WTC11 (cell line): Measurements from ENCODE around the gene SAE1. TPM values are rescaled to one million over a fixed set of nuclear protein-coding genes. Genes with fewer than 3 reads are reported as not detected.
A peak's percentile ranks its signal among the peaks of the same experiment; 100 is the strongest.

ENCODE experiments used
- ATAC-seq: fragments of 200-7000 bp; cut with Tn5 transposase; 2 replicates; pipeline ENCODE4 v1.10.0; 2021; ENCODE audit warnings: mild to moderate bottlenecking, moderate library complexity
- CTCF ChIA-PET: fragments of 300-600 bp; sonication (Branson Sonifier 250); formaldehyde crosslinking; loops from one replicate; lab custom pipeline; 2021; ENCODE audit warnings: antibody characterized with exemption; lab: Charles Lee
- POLR2A ChIA-PET: fragments of 350-600 bp; sonication (Branson Sonifier 250); formaldehyde crosslinking; loops from one replicate; lab custom pipeline; 2021; ENCODE audit warnings: antibody characterized with exemption; lab: Charles Lee
- DNase-seq: peaks from one replicate; pipeline ENCODE4 v3.0.0; 2021; ENCODE audit warnings: low spot score
- H3K27ac Mint-ChIP-seq: 2 replicates; pipeline ENCODE4 v1.8.0; 2021; ENCODE audit warnings: mixed read lengths
- H3K27me3 Mint-ChIP-seq: 2 replicates; pipeline ENCODE4 v1.8.0; 2021; ENCODE audit warnings: low read depth, mild to moderate bottlenecking, moderate library complexity, mixed read lengths
- H3K36me3 Mint-ChIP-seq: 2 replicates; pipeline ENCODE4 v1.8.0; 2021; ENCODE audit warnings: mixed read lengths
- H3K4me1 Mint-ChIP-seq: 2 replicates; pipeline ENCODE4 v1.8.0; 2022; ENCODE audit warnings: mixed read lengths
- H3K4me3 Mint-ChIP-seq: 2 replicates; pipeline ENCODE4 v1.8.0; 2021; ENCODE audit warnings: mild to moderate bottlenecking, moderate library complexity, mixed read lengths
- H3K9me3 Mint-ChIP-seq: 2 replicates; pipeline ENCODE4 v1.8.0; 2021; ENCODE audit warnings: mixed read lengths
- CBFB ChIP-seq: sonication (generic); formaldehyde crosslinking; IDR thresholded peaks from 2 replicates; pipeline ENCODE4 v1.8.1; 2022; ENCODE audit warnings: mild to moderate bottlenecking, low read depth, missing genetic modification reagents
- EMX1 ChIP-seq: fragments of 250-450 bp; sonication (Bioruptor Pico); IDR thresholded peaks from 2 replicates; pipeline ENCODE4 v1.8.0; 2021; ENCODE audit warnings: mild to moderate bottlenecking
- FOXK1 ChIP-seq: sonication (generic); formaldehyde crosslinking; IDR thresholded peaks from 2 replicates; pipeline ENCODE4 v1.8.0; 2022; ENCODE audit warnings: mild to moderate bottlenecking, moderate library complexity, missing genetic modification reagents
- IRF2 ChIP-seq: sonication (generic); formaldehyde crosslinking; IDR thresholded peaks from 2 replicates; pipeline ENCODE4 v1.8.0; 2022; ENCODE audit warnings: low read depth, missing genetic modification reagents, borderline replicate concordance
- KAT7 ChIP-seq: sonication (generic); formaldehyde crosslinking; IDR thresholded peaks from 2 replicates; pipeline ENCODE4 v1.8.1; 2023; ENCODE audit warnings: missing genetic modification reagents, mild to moderate bottlenecking, borderline replicate concordance
- NR2C2 ChIP-seq: sonication (generic); formaldehyde crosslinking; IDR thresholded peaks from 2 replicates; pipeline ENCODE4 v1.8.0; 2022; ENCODE audit warnings: mild to moderate bottlenecking, missing genetic modification reagents
- PRRX2 ChIP-seq: fragments of 250-450 bp; sonication (Bioruptor Pico); IDR thresholded peaks from 2 replicates; pipeline ENCODE4 v1.8.0; 2021; ENCODE audit warnings: mild to moderate bottlenecking
- TCF7 ChIP-seq: sonication (generic); formaldehyde crosslinking; IDR thresholded peaks from 2 replicates; pipeline ENCODE4 v1.8.0; 2022; ENCODE audit warnings: mild to moderate bottlenecking, low read depth, missing genetic modification reagents, moderate library complexity
- TP53 ChIP-seq: sonication (generic); formaldehyde crosslinking; IDR thresholded peaks from 2 replicates; pipeline ENCODE4 v1.8.1; 2023; ENCODE audit warnings: mild to moderate bottlenecking, missing genetic modification reagents
- ZNF138 ChIP-seq: sonication (generic); formaldehyde crosslinking; conservative IDR thresholded peaks from 2 replicates; pipeline ENCODE4 v1.8.1; 2022; ENCODE audit warnings: mild to moderate bottlenecking, moderate library complexity, missing genetic modification reagents
- total RNA-seq: library from RNA; stranded (reverse); gene quantifications from 3 replicates; pipeline ENCODE4 v1.2.3, GENCODE V29; 2021
- TF ChIP-seq, protein P1 (sequence below): sonication (generic); formaldehyde crosslinking; IDR thresholded peaks from 2 replicates; pipeline ENCODE4 v1.8.0; 2023; ENCODE audit warnings: missing genetic modification reagents, mild to moderate bottlenecking, borderline replicate concordance
- TF ChIP-seq, protein P2 (sequence below): fragments of 250-450 bp; sonication (Bioruptor Pico); conservative IDR thresholded peaks from 2 replicates; pipeline ENCODE4 v1.9.0; 2021; ENCODE audit warnings: mild to moderate bottlenecking
- TF ChIP-seq, protein P3 (sequence below): fragments of 250-450 bp; sonication (Bioruptor Pico); IDR thresholded peaks from 2 replicates; pipeline ENCODE4 v1.9.0; 2021; ENCODE audit warnings: mild to moderate bottlenecking
- TF ChIP-seq, protein P4 (sequence below): fragments of 250-450 bp; sonication (Bioruptor Pico); IDR thresholded peaks from 2 replicates; pipeline ENCODE4 v1.9.0; 2021; ENCODE audit warnings: mild to moderate bottlenecking
- TF ChIP-seq, protein P5 (sequence below): sonication (generic); formaldehyde crosslinking; IDR thresholded peaks from 2 replicates; pipeline ENCODE4 v1.8.1; 2023; ENCODE audit warnings: mild to moderate bottlenecking, missing genetic modification reagents

Gene SAE1
- total RNA-seq, 1 experiment from 2014 or later = 224 TPM

DNA sequence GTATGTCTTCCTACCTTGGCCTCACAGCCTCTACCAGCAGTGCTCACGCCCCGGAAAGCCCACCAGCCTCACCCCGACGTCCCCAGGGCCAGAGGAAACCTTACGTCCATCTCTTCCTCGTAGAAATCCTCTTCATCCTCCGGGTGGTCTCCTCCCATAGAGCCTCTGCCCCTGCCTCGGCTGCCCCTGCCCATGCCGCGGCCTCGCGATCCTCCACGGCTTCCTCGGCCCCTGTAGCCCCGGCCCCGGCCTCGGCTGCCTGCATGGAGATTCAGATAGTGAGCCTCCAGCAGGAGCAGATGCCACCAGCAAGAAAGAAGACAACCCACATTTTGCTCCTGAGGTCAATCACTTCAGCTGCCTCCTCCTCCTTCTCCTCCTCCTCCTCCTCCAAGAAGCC, 44.4 kb upstream of the SAE1 start (continued):
- TF ChIP-seq, protein P1, sequence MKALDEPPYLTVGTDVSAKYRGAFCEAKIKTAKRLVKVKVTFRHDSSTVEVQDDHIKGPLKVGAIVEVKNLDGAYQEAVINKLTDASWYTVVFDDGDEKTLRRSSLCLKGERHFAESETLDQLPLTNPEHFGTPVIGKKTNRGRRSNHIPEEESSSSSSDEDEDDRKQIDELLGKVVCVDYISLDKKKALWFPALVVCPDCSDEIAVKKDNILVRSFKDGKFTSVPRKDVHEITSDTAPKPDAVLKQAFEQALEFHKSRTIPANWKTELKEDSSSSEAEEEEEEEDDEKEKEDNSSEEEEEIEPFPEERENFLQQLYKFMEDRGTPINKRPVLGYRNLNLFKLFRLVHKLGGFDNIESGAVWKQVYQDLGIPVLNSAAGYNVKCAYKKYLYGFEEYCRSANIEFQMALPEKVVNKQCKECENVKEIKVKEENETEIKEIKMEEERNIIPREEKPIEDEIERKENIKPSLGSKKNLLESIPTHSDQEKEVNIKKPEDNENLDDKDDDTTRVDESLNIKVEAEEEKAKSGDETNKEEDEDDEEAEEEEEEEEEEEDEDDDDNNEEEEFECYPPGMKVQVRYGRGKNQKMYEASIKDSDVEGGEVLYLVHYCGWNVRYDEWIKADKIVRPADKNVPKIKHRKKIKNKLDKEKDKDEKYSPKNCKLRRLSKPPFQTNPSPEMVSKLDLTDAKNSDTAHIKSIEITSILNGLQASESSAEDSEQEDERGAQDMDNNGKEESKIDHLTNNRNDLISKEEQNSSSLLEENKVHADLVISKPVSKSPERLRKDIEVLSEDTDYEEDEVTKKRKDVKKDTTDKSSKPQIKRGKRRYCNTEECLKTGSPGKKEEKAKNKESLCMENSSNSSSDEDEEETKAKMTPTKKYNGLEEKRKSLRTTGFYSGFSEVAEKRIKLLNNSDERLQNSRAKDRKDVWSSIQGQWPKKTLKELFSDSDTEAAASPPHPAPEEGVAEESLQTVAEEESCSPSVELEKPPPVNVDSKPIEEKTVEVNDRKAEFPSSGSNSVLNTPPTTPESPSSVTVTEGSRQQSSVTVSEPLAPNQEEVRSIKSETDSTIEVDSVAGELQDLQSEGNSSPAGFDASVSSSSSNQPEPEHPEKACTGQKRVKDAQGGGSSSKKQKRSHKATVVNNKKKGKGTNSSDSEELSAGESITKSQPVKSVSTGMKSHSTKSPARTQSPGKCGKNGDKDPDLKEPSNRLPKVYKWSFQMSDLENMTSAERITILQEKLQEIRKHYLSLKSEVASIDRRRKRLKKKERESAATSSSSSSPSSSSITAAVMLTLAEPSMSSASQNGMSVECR (CRISPR knock-in tag) = no peak
- TF ChIP-seq FOXK1 (CRISPR knock-in tag) = no peak

DNA sequence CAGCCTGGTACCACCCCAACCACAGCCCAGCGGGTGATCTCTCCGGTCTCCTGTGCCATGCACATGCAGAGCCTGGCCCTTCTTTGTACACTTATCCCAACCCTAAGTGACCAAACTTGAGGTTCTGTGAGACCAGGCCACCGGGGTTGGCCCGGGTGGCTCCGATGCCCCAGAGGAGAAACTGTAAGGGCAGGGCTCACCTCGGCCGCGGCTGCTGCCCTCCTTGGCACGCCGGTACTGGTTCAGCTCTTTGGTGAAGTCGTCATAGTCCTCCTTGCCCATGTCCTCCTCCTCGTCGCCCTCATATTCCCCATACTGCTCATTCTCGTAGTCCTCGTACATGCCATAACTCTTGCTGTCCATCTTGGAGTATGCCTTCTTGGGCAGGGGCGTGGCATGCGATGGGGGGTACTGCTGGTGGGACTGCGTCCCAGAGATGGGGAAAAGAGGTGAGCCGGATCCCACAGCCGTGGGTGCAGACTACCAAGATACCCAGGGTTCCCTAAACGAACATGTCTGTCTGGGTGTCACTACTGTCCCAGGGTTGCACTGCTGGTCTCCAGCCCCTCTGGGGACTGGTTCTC, 40.8 kb upstream of the SAE1 start:
- CTCF ChIA-PET = no interaction called here
- Mint-ChIP-seq H3K9me3 (no peaks in the 10 kb centered on the region), H3K36me3 (peaks cover 75% of the 10 kb centered on the region)

DNA sequence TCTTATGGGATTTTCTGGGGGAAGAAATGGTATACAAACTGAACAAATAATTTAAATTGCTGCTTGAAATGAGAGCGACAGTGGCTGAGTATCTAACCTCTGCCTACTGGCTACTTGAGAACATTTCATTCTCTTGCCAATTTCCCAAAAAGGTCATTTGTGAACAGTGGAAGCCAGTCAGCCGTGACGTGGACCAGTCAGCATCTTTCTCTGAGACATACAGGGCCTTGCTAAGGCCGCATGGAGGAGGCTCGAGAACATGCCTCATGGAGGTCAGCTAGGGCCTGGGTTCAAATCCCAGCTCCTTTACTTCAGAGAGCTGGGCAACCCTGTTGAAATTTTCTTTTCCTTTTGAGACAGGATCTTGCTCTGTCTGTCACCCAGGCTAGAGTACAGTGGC, 37.4 kb upstream of the SAE1 start:
- H3K27ac Mint-ChIP-seq = no peak overlapping the region
- no peaks in the 10 kb centered on the region for H3K27me3 Mint-ChIP-seq
- DNase-seq (no peak), ATAC-seq (no peak)
- no peaks in the 10 kb centered on the region for H3K9me3 Mint-ChIP-seq
- H3K4me3 Mint-ChIP-seq = no peak overlapping the region
- H3K36me3 Mint-ChIP-seq = peaks cover 48% of the 10 kb centered on the region
- CTCF ChIA-PET = interaction anchor here (1.0 to 1.1 kb wide), 2 partner anchors 14 to 117 kb away, joined by 6 read pairs; no protein-coding TSS in a partner anchor
- H3K4me1 Mint-ChIP-seq = peaks cover 28% of the 10 kb centered on the region
- POLR2A ChIA-PET = no interaction called here
- TF ChIP-seq, protein P2, sequence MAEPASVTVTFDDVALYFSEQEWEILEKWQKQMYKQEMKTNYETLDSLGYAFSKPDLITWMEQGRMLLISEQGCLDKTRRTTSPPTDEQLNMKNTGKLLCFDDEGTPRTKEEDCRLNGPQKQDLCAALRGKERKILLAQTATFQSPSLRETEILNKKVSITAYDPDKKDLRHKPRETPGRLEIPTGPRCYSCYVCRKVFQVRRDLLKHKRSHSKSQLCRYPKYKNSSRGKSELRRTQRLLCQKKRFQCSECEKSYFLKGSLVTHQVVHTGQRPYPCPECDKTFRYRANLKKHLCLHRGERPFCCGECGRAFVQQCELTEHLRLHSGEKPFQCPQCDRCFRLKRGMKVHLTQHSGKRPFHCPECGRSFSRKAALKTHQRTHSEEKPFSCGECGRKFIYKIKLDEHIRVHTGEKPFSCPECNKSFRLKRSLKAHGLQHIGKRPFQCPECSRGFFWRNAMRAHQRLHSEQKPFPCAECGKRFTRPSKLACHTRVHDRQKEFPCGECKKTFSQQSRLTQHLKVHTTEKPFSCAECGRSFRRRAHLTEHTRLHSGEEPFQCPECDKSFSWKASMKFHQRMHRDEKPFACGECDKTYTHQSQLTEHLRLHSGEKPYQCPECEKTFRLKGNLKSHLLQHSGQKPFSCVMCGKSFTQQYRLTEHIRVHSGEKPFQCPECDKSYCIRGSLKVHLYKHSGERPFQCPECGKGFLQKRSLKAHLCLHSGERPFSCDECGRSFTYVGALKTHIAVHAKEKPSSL (CRISPR knock-in tag) = no peak
- TF ChIP-seq, protein P1 (CRISPR knock-in tag) = no peak
- TF ChIP-seq, protein P3, sequence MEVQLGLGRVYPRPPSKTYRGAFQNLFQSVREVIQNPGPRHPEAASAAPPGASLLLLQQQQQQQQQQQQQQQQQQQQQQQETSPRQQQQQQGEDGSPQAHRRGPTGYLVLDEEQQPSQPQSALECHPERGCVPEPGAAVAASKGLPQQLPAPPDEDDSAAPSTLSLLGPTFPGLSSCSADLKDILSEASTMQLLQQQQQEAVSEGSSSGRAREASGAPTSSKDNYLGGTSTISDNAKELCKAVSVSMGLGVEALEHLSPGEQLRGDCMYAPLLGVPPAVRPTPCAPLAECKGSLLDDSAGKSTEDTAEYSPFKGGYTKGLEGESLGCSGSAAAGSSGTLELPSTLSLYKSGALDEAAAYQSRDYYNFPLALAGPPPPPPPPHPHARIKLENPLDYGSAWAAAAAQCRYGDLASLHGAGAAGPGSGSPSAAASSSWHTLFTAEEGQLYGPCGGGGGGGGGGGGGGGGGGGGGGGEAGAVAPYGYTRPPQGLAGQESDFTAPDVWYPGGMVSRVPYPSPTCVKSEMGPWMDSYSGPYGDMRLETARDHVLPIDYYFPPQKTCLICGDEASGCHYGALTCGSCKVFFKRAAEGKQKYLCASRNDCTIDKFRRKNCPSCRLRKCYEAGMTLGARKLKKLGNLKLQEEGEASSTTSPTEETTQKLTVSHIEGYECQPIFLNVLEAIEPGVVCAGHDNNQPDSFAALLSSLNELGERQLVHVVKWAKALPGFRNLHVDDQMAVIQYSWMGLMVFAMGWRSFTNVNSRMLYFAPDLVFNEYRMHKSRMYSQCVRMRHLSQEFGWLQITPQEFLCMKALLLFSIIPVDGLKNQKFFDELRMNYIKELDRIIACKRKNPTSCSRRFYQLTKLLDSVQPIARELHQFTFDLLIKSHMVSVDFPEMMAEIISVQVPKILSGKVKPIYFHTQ (CRISPR knock-in tag) = no peak
- TF ChIP-seq ZNF138 = no peak
- TF ChIP-seq, protein P4, sequence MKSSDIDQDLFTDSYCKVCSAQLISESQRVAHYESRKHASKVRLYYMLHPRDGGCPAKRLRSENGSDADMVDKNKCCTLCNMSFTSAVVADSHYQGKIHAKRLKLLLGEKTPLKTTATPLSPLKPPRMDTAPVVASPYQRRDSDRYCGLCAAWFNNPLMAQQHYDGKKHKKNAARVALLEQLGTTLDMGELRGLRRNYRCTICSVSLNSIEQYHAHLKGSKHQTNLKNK (CRISPR knock-in tag) = no peak
- no peak for TF ChIP-seq TCF7 (CRISPR knock-in tag)
- TF ChIP-seq EMX1 (CRISPR knock-in tag) = no peak
- TF ChIP-seq CBFB (CRISPR knock-in tag) = no peak
- TF ChIP-seq KAT7 (CRISPR knock-in tag) = no peak
- TF ChIP-seq, protein P5, sequence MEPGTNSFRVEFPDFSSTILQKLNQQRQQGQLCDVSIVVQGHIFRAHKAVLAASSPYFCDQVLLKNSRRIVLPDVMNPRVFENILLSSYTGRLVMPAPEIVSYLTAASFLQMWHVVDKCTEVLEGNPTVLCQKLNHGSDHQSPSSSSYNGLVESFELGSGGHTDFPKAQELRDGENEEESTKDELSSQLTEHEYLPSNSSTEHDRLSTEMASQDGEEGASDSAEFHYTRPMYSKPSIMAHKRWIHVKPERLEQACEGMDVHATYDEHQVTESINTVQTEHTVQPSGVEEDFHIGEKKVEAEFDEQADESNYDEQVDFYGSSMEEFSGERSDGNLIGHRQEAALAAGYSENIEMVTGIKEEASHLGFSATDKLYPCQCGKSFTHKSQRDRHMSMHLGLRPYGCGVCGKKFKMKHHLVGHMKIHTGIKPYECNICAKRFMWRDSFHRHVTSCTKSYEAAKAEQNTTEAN (CRISPR knock-in tag) = no peak
- no peak for TF ChIP-seq NR2C2 (CRISPR knock-in tag)
- TF ChIP-seq PRRX2 (CRISPR knock-in tag) = no peak
- TF ChIP-seq IRF2 (CRISPR knock-in tag) = no peak

More for the DNA sequence above, 40.8 kb upstream of the SAE1 start:
- TF ChIP-seq TP53 (CRISPR knock-in tag) = no peak
- DNase-seq = no peak
- H3K4me1 Mint-ChIP-seq = peaks cover 6% of the 10 kb centered on the region; the same call in 1 of the 2 replicates
- no peak overlapping the region for H3K4me3 Mint-ChIP-seq
- no peaks in the 10 kb centered on the region for H3K27me3 Mint-ChIP-seq
- no peak for ATAC-seq
- POLR2A ChIA-PET = interaction anchor here (0.6 kb wide), 1 partner anchor 13 kb away, joined by 3 read pairs; no protein-coding TSS in a partner anchor
- H3K27ac Mint-ChIP-seq = 0 out of 2 replicates have a peak overlapping the region, but pooled peaks have one; percentile 54
